ENCODE data around the gene CUBN. TPM values are rescaled to one million over a fixed set of nuclear protein-coding genes. Genes with fewer than 3 reads are reported as not detected.

The CUBN gene
- total RNA-seq, 2 donors from 2014 or later: 0.37 to 0.42 TPM

- DNase-seq: no peak
- intact Hi-C loops (cut with DNase I, micrococcal nuclease): no loop called here
- ATAC-seq: no peak
These were observed 51.7 kb downstream of the CUBN start for GRCh38 chr10:17077890-17078289.

- intact Hi-C loops (cut with DNase I, micrococcal nuclease): no loop called here
- no peak for DNase-seq
- no peak for ATAC-seq
These were observed 52.2 kb downstream of the CUBN start for GRCh38 chr10:17077346-17077781.

GRCh38 chr10:17076626-17077345 is 52.8 kb downstream of the CUBN start:
- intact Hi-C loops (cut with DNase I, micrococcal nuclease): no loop called here
- no peak for DNase-seq
- no peak for ATAC-seq

GRCh38 chr10:17075533-17076359 is 53.9 kb downstream of the CUBN start:
- no peak for ATAC-seq
- DNase-seq: no peak

GRCh38 chr10:17074541-17074847 is 55.1 kb downstream of the CUBN start:
- intact Hi-C loops (cut with DNase I, micrococcal nuclease): no loop called here
- ATAC-seq (no peak), DNase-seq (no peak)

More at GRCh38 chr10:17075533-17076359, 53.9 kb downstream of the CUBN start:
- intact Hi-C loops (cut with DNase I, micrococcal nuclease): no loop called here

GRCh38 chr10:17073725-17074540 is 55.7 kb downstream of the CUBN start:
- intact Hi-C loops (cut with DNase I, micrococcal nuclease): no loop called here
- DNase-seq (no peak), ATAC-seq (no peak)

GRCh38 chr10:17068953-17069352 is 60.7 kb downstream of the CUBN start:
- ATAC-seq: no peak
- DNase-seq: no peak
- intact Hi-C loops (cut with DNase I, micrococcal nuclease): no loop called here

GRCh38 chr10:17067376-17068264 is 62.0 kb downstream of the CUBN start:
- intact Hi-C loops (cut with DNase I, micrococcal nuclease): no loop called here
- ATAC-seq (no peak), DNase-seq (no peak)

- DNase-seq: no peak
- intact Hi-C loops (cut with DNase I, micrococcal nuclease): no loop called here
- no peak for ATAC-seq
These were observed 62.8 kb downstream of the CUBN start for GRCh38 chr10:17066807-17067206.

GRCh38 chr10:17066000-17066399 is 63.6 kb downstream of the CUBN start:
- intact Hi-C loops (cut with DNase I, micrococcal nuclease): no loop called here
- ATAC-seq: no peak
- DNase-seq: no peak

GRCh38 chr10:17065273-17065672 is 64.3 kb downstream of the CUBN start:
- intact Hi-C loops (cut with DNase I, micrococcal nuclease): no loop called here
- no peak for DNase-seq
- ATAC-seq: no peak

- DNase-seq (no peak), ATAC-seq (no peak)
- intact Hi-C loops (cut with DNase I, micrococcal nuclease): no loop called here
These were observed 65.2 kb downstream of the CUBN start for GRCh38 chr10:17064435-17064834.

- DNase-seq (no peak), ATAC-seq (peak; percentile 45)
- intact Hi-C loops (cut with DNase I, micrococcal nuclease): no loop called here
These were observed 66.6 kb downstream of the CUBN start for GRCh38 chr10:17062955-17063484.

- no peak for DNase-seq
- intact Hi-C loops (cut with DNase I, micrococcal nuclease): no loop called here
- no peak for ATAC-seq
These were observed 67.1 kb downstream of the CUBN start for GRCh38 chr10:17062493-17062892.

GRCh38 chr10:17062009-17062408 is 67.6 kb downstream of the CUBN start:
- intact Hi-C loops (cut with DNase I, micrococcal nuclease): no loop called here
- ATAC-seq (no peak), DNase-seq (no peak)

- intact Hi-C loops (cut with DNase I, micrococcal nuclease): no loop called here
- no peak for ATAC-seq
- DNase-seq: no peak
These were observed 68.2 kb downstream of the CUBN start for GRCh38 chr10:17061418-17061817.

GRCh38 chr10:17060289-17060688 is 69.3 kb downstream of the CUBN start:
- no peak for ATAC-seq
- DNase-seq: no peak
- intact Hi-C loops (cut with DNase I, micrococcal nuclease): no loop called here

GRCh38 chr10:17059197-17059688 is 70.4 kb downstream of the CUBN start:
- intact Hi-C loops (cut with DNase I, micrococcal nuclease): no loop called here
- no peak for ATAC-seq

More at GRCh38 chr10:17059197-17059688, 70.4 kb downstream of the CUBN start:
- DNase-seq: no peak

Data from left colon (tissue), 2 donors.